Bronchial epithelial cell (primary cell): ENCODE measurements around the gene BFAR. TPM values are rescaled to one million over a fixed set of nuclear protein-coding genes. Genes with fewer than 3 reads are reported as not detected.
"Not testable (repeated sequence)": the region's sequence is repeated elsewhere in the genome, so short reads cannot be mapped to it uniquely, and the experiment has no call there.

Source experiments
- DNase-seq: peaks from one replicate; pipeline ENCODE4 v3.0.0-alpha.2; 2010; ENCODE audit warnings: low read depth
- FAIRE-seq: peaks from 2 replicates; lab custom pipeline; 2011; peaks lifted over from hg19 to GRCh38; lab: Jason Lieb, UNC
- H3K27me3 ChIP-seq: 2 replicates; pipeline ENCODE4 v1.5.1; 2011; ENCODE audit warnings: low read length; ENCODE audit not compliant: control insufficient read depth, insufficient read depth
- H3K36me3 ChIP-seq: 2 replicates; pipeline ENCODE4 v1.5.1; 2011; ENCODE audit warnings: low read length; ENCODE audit not compliant: control insufficient read depth, insufficient read depth
- H3K4me3 ChIP-seq: 2 replicates; pipeline ENCODE4 v1.5.1; 2011; ENCODE audit warnings: mild to moderate bottlenecking, low read depth, low read length, control low read depth
- total RNA-seq: library from RNA; depleted of rRNA; stranded (reverse); fragments of >200 nt; gene quantifications from 2 replicates; pipeline ENCODE4 v1.2.1, GENCODE V29; 2014
- TF ChIP-seq, protein P1 (sequence below): IDR thresholded peaks from 2 replicates; pipeline ENCODE4 v1.5.1; 2011; ENCODE audit warnings: mild to moderate bottlenecking, moderate library complexity, low read length, control low read depth, inconsistent platforms; ENCODE audit not compliant: insufficient read depth, severe bottlenecking

The BFAR gene
- total RNA-seq, 1 donor from 2014 or later = 50.5 TPM

DNA sequence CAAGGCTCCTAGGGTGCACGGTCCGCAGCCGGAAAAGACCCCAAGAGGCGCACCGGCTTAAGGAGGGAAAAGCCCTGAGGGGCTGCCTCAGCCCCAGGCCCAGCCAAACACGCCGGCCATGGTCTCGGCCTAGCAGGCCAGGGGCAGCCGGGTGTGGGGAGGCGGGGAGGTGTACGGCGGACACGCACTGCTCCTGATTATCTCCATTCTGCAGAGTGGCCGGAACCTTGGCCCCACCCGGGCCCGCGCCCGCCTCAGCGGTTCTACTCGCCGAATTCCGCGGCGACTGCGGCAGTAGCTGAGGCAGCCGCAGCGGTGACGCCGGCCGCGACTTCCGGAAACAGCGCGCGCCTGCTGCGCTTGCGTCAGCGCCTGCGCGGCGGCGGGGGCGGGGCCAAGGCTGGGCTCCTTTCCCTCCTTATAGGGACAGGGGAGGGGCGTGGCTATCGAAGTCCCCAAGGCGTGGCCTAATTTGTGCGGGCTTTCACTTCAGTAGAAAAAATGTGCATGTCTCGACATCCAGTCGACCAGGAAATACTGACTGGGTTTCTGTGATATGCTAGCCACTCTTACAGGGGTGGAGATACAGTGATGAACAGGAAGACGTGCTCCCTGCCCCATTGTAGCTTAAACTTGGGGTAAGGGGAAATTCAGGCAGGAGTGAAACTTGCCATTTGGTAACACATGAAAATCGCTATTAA is 2.7 kb upstream of the BFAR start, which contains the start of gene PARN:
PARN (minus strand) TSS at position 342 of the 701 bp plus-strand sequence; CDS start at position 207, 135 bp downstream.
- TF ChIP-seq, protein P1, sequence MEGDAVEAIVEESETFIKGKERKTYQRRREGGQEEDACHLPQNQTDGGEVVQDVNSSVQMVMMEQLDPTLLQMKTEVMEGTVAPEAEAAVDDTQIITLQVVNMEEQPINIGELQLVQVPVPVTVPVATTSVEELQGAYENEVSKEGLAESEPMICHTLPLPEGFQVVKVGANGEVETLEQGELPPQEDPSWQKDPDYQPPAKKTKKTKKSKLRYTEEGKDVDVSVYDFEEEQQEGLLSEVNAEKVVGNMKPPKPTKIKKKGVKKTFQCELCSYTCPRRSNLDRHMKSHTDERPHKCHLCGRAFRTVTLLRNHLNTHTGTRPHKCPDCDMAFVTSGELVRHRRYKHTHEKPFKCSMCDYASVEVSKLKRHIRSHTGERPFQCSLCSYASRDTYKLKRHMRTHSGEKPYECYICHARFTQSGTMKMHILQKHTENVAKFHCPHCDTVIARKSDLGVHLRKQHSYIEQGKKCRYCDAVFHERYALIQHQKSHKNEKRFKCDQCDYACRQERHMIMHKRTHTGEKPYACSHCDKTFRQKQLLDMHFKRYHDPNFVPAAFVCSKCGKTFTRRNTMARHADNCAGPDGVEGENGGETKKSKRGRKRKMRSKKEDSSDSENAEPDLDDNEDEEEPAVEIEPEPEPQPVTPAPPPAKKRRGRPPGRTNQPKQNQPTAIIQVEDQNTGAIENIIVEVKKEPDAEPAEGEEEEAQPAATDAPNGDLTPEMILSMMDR = no peak
- peak within 1 kb of the TSS; percentile 94 for H3K4me3 ChIP-seq
- DNase-seq = peak; percentile 97
- no peak for FAIRE-seq
- H3K36me3 ChIP-seq = peaks cover 2% of the 10 kb centered on the region
- H3K27me3 ChIP-seq = no peaks in the 10 kb centered on the region

DNA sequence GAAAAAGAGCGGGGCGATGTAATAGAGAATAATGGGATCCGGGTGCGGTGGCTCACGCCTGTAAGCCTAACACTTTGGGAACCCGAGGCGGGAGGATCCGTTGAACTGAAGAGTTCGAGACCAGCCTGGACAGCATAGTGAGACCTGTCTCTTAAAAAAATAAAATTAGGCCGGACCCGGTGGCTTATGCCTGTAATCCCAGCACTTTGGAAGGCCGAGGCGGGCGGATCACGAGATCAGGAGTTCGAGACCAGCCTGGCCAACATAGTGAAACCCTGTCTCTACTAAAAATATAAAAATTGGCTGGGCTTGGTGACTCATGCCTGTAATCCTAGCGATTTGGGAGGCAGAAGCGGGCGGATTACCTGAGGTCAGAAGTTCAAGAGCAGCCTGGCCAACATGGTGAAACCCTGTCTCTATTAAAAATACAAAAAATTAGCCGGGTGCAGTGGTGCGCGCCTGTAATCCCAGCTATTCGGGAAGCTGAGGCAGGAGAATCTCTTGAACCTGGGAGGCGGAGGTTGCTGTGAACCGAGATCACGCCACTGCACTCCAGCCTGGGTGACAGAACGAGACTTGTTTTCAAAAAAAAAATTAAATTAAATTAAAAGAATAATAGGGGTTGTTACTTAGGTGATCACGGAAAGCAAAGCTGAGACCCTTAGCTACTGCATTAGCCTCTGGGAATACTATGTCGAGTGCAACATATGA is 2.0 kb upstream of the BFAR start:
- H3K27me3 ChIP-seq, DNase-seq, FAIRE-seq, H3K36me3 ChIP-seq: not testable (repeated sequence)
- peak overlapping the region; percentile 1 for H3K4me3 ChIP-seq

DNA sequence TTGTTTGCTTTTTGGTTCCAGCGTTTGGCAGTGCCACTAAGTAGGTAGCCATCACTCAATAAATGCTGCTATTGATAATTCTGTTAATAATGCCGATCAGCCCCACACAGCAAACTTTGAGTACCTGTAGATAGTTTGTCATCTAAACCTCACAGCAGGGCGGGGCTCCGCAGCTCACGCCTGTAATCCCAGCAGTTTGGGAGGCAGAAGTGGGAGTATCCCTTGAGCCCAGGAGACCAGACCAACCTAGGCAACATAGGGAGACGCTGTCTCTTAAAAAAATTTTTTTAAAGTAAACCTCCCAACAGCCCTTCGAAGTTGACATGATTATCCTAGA is 1.6 kb downstream of the BFAR start:
- TF ChIP-seq, protein P1 = no peak
- DNase-seq (no peak), FAIRE-seq (no peak)
- H3K27me3 ChIP-seq = no peaks in the 10 kb centered on the region
- no peak overlapping the region for H3K4me3 ChIP-seq
- no peaks in the 10 kb centered on the region for H3K36me3 ChIP-seq

GRCh38 chr16:14635395-14636165 is 2.8 kb downstream of the BFAR start:
- TF ChIP-seq, protein P1 = no peak
- Histone ChIP-seq H3K36me3 (peaks cover 6% of the 10 kb centered on the region), H3K4me3 (no peak overlapping the region), H3K27me3 (no peaks in the 10 kb centered on the region)
- DNase-seq (no peak), FAIRE-seq (no peak)

GRCh38 chr16:14636179-14636950 is 3.6 kb downstream of the BFAR start:
- DNase-seq, H3K27me3 ChIP-seq, H3K36me3 ChIP-seq, FAIRE-seq, H3K4me3 ChIP-seq: not testable (repeated sequence)

GRCh38 chr16:14636951-14637240 is 4.1 kb downstream of the BFAR start:
- not testable (repeated sequence) for H3K4me3 ChIP-seq, DNase-seq, FAIRE-seq, H3K36me3 ChIP-seq, H3K27me3 ChIP-seq
